Stimulated activated CD8-positive, alpha-beta memory T cell treated with anti-CD3 and anti-CD28 coated beads, Interleukin-15, amount 100 ng/mL, for 1 hour (primary cell): Measurements from ENCODE around the gene ETAA1.
A peak's percentile ranks its signal among the peaks of the same experiment; 100 is the strongest.

Experiments used
- DNase-seq: peaks from one replicate; pipeline ENCODE4 v3.0.0-alpha.2; 2020; ENCODE audit warnings: low read depth

ETAA1 gene

GRCh38 chr2:67397143-67397986 is at the start of gene ETAA1:
Gene ETAA1, plus strand, starts transcription at chr2:67397333. Its CDS starts 116 bp downstream, at chr2:67397449.
- DNase-seq: peak; percentile 88

DNA sequence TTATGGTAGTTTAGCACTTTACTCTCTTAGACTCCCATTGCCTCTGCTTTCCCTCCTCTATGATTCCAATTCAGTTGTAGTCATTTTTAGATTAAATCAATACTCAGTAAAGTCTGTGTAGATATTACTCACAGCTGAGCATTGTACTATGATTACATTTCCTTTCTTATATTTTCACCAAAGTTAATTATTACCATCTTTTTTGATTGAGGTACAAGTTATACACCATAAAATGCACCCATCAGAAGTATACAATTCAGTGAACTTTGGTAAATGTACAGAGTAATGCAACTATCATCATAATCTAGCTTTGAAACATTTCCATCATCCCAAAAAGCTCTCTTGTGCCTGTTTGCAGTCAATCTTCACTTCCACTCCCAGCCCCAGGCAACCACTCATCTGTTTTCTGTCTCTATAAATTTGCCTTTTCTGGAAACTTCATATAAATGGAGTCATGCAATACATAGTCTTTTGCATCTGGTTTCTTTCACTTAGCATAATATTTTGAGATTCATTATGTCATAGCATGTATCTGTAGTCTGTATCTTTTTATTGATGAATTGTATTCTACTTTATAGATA is 30.2 kb upstream of the ETAA1 start:
- no peak for DNase-seq

GRCh38 chr2:67374481-67374880 is 22.7 kb upstream of the ETAA1 start:
- DNase-seq: no peak

DNA sequence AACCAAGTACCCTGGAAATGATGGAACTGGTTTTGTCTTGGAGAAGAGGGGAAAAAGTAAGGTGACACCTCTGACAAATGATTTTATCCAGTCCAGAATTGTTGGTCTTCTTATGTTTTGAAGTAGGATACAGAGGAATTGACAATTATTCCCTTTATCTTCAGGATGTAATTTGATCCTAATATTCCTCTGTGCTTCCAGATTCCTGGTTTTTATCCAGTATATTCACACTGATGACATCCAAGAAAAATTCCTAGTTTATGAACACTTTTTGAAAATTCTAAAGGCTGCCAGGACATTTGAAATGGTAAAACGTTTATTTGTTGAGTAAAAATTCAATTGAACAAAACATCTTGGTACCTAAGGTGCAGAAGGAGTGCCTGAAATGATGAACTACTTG is 22.2 kb upstream of the ETAA1 start:
- no peak for DNase-seq

GRCh38 chr2:67378555-67378954 is 18.6 kb upstream of the ETAA1 start:
- no peak for DNase-seq

DNA sequence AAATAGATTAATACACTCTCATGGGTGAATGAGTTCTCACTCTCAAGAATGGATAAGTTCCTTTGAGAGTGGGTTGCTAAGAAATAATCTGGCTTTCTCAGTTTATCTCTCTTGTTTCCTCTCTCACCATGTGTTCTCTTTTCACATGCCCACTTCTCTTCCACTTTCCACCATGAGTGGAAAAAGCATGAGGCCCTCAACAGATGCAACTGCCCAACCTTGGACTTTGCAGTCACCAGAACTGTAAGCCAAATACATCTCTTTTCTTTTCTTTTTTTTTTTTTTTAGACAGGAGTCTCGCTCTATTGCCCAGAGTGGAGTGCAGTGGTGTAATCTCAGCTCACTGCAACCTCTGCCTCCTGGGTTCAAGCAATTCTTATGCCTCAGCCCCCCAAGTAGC is 18.1 kb upstream of the ETAA1 start:
- DNase-seq: no peak

DNA sequence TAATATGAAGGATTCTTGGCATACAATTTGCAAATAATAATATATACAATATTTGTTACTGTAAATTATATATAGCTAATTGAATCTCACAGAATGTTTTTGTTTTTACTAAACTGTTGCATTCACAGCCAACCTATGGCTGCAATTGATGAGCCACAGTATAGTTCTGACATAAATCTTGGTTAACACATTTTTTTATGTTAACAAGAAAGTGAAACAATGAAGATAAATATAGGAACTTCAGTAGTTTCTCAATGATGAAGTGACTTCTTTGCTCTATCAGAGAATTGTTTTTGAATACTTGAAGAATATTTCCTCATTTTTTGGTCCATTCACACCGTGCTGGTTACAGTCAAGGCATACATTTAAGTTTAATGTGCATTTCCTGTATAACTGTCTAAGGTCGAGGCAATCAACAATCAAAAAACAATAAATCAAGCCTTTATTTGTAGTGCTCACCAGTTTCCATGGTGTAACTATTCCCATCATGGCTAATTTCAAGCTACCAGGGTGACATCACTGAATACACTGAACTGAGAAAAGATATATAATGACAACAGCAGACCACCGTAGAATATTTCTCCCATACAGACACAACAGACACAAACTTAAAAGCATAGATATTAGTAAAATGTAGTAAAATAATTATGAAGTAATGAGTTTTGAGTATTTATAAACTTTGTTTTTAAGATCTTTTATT is 12.9 kb upstream of the ETAA1 start:
- no peak for DNase-seq

DNA sequence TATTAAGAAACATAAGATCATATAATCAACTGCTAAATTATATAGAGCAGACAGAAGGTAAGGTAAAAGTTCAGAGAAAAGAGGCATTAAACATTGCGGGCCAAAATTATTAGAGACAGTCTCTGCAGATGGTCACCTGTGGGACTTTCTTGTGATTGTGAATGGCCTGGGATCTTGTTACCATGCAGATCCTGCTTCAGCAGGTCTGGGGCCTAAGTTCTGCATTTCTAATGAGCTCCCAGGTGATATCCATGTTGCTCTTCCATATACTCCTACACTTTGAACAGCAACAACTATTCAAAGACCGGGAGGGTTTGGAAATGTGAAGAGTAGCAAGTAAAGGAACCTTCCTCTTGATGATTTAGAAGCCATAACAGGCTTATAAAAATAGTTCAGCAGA is 8.5 kb upstream of the ETAA1 start:
- no peak for DNase-seq

DNA sequence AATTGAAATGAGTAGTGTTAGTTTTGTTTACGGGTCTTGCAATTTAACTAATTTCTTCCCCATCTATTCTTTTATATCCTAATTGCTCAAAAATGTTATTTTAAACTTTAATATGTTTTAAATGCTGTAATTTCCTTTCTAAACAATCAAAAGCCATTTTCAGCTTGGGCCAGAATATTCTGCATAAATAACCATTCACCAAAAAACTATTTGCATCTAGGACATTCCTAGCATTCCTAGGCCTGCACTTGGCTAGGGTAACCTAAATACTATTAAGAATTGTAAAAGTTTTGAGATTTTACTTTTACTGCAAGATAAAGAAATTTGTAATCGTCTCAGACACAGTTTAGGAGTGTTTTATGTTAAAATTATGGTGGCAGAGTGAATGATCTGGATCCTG is 7.8 kb upstream of the ETAA1 start:
- no peak for DNase-seq

DNA sequence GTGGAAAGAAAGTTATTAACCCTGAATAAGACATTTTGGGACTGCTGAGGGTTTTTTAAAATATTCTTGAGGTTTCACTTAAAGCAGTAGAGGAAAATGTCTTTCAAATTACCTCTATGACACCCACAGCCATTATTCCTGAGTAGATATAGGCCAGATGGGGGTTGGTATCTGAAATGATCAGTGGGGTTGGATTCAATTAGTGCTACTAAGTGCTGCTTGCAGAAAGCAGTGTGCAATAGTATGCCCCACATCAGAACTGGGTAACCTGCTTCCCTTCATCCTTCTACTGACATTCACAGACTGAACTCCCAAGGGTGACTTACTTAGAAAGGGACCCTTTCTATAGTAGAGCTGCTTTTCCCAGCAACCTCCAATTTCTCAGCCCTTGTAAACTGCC is 7.3 kb upstream of the ETAA1 start:
- DNase-seq: no peak

DNA sequence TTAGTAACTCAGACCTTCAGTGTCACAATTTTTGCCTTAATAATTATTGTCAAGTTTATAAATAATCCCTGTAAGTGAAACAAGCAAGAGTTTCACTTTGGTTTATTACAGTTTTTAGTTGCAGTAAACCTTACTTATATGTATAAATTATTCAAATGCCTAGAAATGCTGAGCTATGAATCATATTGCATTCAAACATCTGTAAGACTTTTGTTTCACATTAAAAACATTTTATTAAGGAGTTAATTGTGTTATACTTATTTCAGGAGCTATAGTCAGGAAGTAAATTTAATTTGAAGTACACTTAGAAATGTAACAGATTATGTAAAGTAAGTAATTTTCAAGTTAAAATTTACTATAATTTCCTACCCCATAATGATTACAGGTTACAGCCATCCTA is 3.9 kb upstream of the ETAA1 start:
- DNase-seq: no peak

GRCh38 chr2:67394734-67395133 is 2.4 kb upstream of the ETAA1 start:
- DNase-seq: no peak

- DNase-seq: no peak
Measured at GRCh38 chr2:67399144-67399543, 2.0 kb downstream of the ETAA1 start.

DNA sequence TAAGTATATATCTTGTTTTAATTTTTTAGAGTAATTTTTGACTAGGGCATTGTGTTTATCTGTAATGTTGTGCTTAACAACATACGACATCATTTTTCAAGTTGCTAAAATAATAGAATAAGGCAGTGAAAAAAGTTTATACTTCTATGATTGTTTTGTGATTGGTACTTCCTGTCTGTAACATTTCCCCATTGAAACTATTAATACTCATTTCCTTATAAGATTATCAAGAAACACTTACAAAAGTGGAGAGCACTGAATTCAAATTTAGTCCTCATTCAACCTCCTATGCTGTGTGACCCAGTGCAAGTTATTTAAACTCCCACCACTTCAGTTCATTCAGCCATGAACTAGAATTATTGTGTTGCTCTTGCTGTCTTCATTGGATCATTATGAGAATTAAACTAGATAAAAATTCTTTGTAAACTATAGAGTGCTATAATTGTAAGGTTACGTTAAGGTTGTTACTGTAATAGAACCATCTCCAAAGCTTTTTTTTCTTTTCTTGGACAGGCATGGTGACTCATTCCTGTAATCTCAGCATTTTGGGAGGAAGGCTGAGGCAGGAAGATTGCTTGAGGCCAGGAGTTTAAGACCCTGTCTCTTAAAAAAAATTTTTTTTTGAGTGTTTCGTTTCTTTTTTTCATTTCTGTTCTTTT is 2.8 kb downstream of the ETAA1 start:
- no peak for DNase-seq

DNA sequence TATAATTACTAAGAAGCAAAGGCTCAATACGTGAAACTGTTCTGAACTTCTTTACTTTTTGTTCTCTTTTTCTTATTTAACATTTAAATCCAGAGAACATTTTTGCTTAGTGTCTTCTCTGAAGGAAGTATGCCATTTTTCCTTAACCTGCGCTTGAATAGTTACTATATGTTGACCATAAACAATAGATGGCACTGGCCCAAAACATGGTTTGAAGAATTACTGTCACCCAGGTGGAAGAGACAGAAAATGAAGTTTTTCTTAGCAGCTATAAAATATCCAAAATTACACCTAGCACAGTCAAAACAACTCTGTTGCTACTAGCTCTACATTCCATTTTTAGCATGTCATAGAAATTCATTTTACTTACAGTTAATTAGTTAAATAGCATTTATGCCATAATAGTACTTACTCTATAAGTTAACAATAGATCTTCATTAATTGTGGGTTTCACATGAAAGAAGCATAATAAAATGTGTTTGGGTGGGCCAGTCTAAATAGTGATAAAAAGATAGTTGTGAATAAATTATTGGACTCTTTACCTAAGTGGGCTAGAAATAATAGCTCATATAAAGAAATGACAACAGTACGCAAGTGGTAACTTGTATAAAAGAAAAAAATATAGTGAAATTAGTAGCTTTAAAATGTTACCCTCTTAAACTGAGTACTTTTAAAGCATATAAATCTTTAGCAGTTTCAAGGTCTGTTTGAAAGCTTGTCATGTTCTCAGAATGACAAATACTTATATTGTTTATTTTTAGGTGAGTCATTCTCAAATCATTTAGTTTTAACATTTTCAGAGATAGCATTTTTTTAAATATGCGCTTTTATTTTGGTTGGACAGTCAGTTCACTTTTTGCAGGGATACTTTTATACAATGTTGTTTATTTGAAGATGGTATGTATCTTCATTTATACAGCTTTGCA is 3.7 kb downstream of the ETAA1 start:
- DNase-seq: no peak

DNA sequence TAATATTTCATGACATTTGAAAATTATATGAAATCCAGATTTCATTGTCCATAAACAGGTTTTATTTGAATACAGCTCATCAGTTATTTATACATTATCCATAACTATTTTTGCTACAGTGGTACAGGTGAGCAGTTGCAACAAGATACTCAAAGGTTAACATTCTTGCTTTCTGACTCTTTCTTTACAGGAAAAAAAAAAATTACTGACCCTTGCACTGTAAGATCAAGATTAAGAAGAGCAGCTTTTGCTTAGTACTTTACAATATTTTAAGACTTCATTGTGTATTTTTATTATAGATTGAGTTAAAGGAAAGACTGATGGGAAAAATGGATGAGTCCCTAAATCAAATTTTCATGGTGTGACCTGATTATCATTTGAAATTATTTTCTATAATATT is 11.2 kb downstream of the ETAA1 start:
- DNase-seq: no peak

- no peak for DNase-seq
Measured at GRCh38 chr2:67412424-67412823, 15.3 kb downstream of the ETAA1 start.

DNA sequence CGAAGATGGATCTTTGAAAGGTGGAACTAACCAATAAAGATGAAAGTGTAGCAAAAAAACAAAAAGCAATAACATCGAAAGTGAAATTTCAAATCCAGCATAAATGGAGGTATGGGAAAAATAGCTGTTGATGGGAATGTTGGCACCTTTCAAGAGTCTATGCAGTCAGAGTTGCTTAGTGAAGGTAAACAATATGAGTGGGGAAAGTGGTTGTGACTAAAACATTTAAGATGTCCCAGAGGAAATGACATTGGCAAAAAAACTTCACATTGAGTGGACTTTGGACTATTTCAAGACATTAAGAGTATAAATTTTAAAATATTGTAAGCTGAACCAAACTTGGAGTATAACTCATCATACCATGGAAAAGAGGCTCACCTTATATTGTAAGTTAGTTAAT is 17.7 kb downstream of the ETAA1 start:
- DNase-seq: no peak

GRCh38 chr2:67416136-67416535 is 19.0 kb downstream of the ETAA1 start:
- DNase-seq: no peak

DNA sequence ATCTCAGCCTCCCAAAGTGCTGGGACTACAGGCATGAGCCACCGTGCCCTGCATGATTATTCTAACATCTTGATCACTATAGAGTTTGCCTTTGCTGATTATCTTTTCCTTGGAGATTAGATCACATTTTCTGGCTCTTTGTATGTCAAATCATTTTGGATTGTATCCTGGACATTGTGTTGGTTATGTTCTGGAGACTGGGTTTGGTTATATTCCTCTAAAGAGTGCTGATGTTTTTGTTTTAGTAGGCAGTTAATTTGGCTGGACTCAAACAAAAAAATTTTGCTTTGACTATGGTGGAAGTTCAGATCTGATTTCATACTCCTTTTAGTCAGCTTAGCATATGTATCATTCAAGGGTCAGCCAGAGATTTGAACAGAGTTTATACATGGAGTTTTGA is 26.4 kb downstream of the ETAA1 start:
- DNase-seq: no peak

DNA sequence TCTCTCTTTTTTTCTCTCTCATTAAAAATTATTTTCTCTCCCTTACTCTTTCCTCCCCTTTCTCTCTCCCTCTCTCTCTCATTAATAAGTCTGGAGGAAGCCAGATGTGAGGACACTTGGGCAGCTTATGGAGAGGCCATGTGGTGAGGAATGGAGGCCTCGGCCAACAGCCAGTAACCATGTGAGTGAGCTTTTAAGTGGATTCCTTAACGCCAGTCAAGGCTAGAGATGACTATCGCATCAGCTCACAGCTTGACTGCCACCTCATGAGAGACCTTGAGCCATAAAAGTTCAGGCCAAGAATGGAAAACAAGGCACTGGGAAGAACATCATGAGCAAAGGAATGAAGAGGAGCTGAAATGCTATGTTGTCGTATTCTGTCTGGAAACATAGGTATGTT is 39.1 kb downstream of the ETAA1 start:
- DNase-seq: no peak

- DNase-seq: no peak
Measured at GRCh38 chr2:67437114-67437513, 40.0 kb downstream of the ETAA1 start.
